DMS 273 treated with DMSO at 0.1 percent for 48 hours (cell line): Measurements from ENCODE around the gene DAB2.
"Not testable (repeated sequence)": the region's sequence is repeated elsewhere in the genome, so short reads cannot be mapped to it uniquely, and the experiment has no call there.

Experiments
- DNase-seq: peaks from one replicate; lab custom pipeline; 2025; lab: John Stamatoyannopoulos, UW

The DAB2 gene

DNA sequence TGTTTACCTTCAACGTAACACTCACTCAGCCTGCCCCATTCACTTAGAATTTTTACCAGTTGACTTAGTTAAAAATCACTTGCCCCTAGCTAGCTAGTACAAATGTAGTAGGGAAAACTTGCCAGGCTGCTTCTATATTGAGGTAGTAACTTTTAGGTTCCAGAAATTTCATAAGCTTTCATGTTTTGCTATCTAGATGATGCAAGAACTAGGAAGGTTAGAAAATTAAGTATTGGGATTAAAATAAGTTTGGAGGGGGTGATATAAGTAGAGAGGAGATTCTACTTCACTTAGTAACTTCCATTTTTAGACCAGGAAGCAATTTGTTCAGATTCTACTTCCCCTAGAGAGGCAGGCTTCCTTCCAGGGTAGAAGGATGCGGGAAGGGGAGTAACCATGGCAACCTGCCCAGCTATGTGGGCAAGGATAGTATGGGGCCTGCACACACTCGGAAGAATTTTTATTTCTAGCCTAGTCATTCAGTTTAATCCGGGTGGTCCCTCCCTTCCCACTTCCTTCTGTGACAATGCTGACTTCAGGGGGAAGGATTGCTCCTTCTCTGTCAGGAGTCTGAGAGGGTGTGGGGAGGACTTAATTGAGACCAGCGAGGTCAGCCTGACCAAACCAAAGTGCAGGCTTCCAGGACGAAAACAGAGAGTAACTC, 4.2 kb downstream of the DAB2 start:
- no peak for DNase-seq

DNA sequence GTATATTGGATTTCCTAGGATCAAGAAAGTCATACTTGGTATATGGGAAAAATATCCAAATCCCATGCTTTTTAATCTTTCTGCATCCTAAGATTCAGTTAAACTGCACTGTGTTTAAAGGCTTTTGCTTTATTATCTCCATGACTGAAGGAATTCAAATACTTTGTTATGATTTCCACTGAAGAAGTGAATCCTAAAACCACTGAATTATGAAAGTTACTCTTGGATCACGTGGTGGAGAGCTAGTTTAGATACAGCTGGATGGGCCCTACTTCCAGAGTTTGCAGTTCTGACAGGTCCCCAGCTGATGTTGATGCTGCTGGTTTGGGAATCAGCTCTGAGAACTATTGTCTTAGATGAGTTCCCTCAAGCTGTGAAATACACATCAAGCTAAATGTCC, 5.0 kb downstream of the DAB2 start:
- DNase-seq, result no peak

GRCh38 chr5:39417979-39418378, 6.8 kb downstream of the DAB2 start:
- no peak for DNase-seq

DNA sequence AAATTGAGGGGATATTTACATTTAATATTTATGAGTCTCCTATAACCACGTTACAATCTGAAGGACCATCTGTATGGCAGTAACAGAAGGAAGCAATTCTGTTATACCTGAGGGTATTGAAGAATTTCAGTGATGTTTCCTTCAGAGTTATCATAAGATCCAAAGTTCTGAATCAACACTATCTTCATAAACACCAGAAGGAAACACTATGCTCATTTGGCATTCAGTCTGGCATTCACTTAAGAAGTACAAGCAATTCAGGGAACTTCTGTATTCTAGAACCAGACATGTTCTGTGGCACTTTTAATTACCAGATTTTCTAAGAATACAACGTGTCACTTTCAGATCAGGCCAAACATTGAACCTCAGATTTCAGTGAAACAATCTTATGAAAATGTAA, 9.6 kb downstream of the DAB2 start:
- DNase-seq, result no peak

- no peak for DNase-seq
Observed at GRCh38 chr5:39414426-39414825, 10.4 kb downstream of the DAB2 start.

DNA sequence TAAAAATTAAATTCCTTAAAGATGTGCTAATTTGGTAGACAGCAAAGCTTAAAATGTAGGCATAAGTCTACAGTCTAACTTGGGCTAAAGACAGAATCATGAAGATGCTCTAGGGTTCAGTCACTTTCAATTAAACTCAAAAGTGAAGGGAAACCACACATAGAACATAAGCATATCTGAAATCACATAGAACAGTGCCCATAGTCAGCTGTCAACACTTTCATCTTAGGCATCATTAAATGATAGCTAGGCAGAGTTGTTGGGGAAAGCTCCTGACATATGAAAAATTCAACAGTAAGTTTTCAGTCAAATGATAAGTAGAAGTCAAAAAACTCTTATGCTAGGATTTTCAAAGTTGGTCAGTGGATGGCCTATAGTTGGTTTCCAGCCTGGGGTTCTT, 11.0 kb downstream of the DAB2 start:
- no peak for DNase-seq

DNA sequence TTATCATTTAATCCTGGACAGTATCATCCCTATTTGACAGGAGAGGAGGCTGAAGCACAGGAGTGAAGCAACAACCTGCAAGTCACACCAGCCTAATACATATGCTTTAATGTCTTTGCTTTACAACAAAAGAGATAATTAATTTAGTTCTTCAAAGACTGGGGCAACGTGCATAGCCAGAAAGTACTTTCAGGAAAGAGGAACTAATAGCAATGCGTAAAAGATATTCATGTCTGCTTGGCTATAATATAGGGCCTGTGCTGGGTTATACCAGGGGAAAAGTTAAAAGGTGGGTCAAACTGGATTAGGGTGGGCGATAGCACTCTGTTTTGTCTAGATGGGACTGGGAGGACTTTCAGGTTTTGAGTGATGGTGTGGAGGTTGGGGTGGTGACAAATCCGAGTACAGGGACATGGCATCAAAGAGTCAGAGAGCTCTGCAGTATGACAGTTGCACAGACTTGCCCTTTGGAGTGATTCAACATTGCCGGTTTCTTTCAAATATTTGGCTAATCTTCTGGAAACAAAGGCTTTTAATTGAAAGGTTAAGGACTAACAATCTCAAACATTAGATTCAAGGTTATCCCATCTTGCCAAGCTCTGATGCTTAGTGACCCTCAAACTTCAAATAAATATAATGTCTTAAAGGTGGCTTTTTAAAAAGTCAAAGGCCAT, 11.9 kb downstream of the DAB2 start:
- DNase-seq, result no peak

DNA sequence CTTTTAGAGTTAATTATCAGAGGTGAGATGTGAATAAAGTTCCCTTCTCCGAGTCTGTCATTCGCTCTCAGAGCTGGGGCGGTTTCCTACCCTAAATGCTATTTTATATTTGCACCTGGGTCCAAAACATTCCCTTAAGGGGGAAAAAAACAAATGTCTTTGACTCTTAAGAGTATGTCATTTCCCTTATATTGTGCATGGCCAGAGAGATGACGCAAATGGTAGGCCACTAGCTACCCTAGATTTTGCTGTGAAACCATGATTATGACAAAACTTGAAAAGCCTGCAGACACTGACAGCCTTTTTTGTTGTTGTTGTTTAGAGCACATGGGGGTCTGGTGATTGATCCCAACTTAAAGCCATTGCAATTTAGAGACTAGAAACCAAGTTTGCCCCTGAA, 12.8 kb downstream of the DAB2 start:
- DNase-seq, result no peak

GRCh38 chr5:39411061-39411460, 13.7 kb downstream of the DAB2 start:
- DNase-seq, result no peak

DNA sequence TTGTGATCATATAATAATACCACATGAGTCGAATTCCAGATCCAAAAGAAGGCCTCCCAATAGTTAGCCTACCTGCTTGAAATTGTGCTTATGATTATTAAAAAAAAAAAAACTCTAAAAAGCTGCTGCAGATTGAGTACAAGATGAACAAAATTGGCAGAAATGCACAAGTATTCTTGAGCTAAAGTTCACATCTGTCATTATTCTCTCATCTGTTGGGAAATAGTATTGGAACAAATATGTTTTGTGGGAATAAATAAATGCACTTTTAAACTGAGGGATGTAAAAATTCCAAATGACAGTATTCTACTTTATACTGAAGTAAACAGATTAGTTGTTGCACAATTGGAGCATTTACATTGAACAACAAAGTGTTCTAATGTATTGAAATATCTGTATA, 15.7 kb downstream of the DAB2 start:
- DNase-seq, result no peak

- no peak for DNase-seq
Observed at GRCh38 chr5:39405083-39405843, 19.5 kb downstream of the DAB2 start.

DNA sequence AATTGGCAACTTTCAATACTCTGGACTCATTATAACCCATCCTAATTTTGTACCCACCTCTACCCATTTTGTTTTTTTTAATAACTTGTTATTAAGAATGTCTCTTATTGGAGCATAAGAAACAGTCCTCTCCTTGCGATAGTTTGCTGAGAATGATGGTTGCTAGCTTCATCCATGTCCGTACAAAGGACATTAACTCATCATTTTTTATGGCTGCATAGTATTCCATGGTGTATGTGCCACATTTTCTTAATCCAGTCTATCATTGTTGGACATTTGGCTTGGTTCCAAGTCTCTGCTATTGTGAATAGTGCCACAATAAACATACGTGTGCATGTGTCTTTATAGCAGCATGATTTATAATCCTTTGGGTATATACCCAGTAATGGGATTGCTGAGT, 21.0 kb downstream of the DAB2 start:
- DNase-seq, result not testable (repeated sequence)

DNA sequence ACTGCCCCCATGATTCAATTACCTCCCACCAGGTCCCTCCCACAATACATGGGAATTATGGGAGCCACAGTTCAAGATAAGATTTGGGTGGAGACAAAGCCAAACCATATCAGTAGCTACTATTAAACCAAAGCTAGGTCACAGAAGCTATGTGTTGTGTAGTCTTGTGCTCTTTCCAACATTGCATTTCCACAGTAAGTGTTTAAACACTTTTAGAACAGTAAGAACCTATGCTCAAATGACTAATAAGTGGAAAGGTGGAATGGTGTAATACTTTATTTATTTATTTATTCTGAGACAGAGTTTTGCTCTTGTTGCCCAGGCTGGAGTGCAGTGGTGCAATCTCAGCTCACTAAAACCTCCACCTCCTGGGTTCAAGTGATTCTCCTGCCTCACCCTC, 22.6 kb downstream of the DAB2 start:
- DNase-seq, result not testable (repeated sequence)

DNA sequence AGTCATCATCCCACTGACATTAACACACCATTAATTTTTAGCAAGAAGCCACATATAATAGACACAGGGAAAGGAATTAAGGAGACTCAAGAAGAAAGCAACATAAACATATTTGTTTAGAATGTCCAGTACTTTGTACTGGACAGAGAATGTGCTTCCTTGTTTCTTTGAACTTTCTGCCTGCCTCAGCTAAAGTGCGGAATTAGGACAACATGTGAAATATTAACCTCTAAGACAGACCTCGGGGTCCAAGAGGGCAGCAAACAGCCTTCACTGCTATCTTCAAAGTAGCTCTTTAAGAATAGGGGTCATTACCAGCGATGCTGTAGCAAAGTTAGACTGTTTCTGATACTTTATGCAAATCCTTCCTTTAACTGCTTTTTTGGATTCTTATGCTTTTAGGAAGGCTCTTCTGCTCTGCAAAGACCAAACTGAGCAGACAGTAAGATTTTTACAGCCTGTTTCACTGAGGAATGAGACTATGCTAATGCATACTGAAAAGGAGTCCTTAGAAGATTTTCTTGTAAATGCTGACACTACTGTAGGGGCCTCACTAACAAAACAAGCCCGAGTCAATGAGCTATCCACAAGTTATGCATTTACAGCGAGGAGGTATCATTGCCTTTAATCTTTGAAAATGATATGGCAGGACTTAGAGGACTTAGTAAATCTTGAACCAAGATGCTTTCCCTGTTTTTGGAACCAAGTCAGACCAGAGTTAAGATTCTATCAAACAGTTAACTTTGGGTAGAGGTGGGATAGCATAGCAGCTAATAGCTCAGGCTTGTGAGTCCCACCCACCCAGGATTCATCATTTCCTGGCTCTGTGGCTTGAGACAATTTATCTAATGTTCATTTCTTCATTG, 23.8 kb downstream of the DAB2 start:
- no peak for DNase-seq

- DNase-seq, result no peak
Observed at GRCh38 chr5:39399135-39400036, 25.4 kb downstream of the DAB2 start.

- DNase-seq, result no peak
Observed at GRCh38 chr5:39396843-39397242, 27.9 kb downstream of the DAB2 start.

DNA sequence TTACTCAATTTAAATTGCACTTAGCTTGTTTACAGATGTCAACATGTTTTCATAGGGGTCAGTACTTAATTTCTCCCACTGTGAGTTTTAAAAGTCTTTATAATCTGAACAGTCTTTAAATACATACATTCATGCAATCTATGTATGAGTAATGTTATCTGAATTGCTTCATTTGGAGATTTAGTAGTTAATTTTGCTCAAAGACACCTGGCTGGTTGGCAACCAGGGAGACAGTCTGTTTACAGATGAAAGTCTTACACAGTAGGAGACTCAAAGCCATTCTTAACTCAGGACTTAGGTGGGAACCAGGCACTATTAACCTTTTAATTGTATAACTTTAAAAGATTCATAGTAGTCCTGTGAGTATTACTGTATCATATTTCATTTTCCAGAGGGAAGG, 29.3 kb downstream of the DAB2 start:
- DNase-seq, result no peak

- DNase-seq, result no peak
Observed at GRCh38 chr5:39394946-39395345, 29.8 kb downstream of the DAB2 start.

DNA sequence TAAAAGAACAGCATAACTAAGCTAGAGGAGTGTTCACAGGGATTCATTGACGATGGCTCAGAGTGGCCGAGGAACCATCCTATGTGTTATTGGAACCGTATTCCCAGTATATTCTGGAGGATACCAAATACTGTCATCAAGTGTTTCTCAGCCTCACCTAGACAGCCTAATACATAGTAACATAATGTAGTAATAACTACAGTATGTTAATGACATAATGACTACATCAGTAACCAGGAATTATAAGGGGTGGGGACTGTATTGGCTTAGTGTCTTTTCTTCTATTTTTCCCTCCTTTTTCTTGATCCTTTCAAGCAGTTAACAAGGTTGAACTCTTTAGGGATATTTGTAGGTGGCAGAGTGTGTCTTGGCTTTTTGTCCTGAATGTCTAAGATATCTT, 33.8 kb downstream of the DAB2 start:
- DNase-seq, result no peak

DNA sequence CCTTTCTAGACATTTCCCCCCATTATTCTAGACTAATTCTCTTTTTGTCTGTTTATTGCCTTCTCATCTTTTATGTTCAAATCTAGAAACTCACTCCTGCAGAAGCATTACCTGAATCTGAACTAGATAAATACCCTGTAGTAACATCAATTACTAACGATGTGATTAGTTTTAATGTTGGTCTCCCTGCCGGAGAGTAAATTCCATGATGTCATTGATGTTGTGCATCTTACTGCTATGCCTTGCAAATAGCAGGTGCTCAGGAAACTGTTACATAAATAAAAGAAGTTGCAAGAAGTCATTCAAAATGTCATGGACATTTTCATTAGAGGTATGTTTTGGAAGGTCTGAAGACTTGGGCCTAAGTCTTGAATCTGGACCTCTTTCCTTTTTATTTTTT, 37.5 kb downstream of the DAB2 start:
- DNase-seq, result no peak

GRCh38 chr5:39384271-39384670, 40.5 kb downstream of the DAB2 start:
- no peak for DNase-seq
